B cell (primary cell): ENCODE measurements around the gene C17orf67. TPM values are rescaled to one million over a fixed set of nuclear protein-coding genes. Genes with fewer than 3 reads are reported as not detected.
A peak's percentile ranks its signal among the peaks of the same experiment; 100 is the strongest.

Experiments used
- ATAC-seq: fragments of 200-7000 bp; cut with Tn5 transposase; one replicate; pipeline ENCODE4 v1.10.0; 2021; ENCODE audit warnings: low read depth, mild to moderate bottlenecking, moderate number of reproducible peaks, moderate library complexity
- CTCF ChIA-PET: fragments of 350-600 bp; sonication (Branson Sonifier 250); formaldehyde crosslinking; loops from one replicate; lab custom pipeline; 2021; ENCODE audit warnings: antibody characterized with exemption, inconsistent platforms; lab: Charles Lee
- POLR2A ChIA-PET: fragments of 350-600 bp; sonication (Branson Sonifier 250); formaldehyde crosslinking; loops from one replicate; lab custom pipeline; 2021; ENCODE audit warnings: antibody characterized with exemption; lab: Charles Lee
- DNase-seq: peaks from one replicate; pipeline ENCODE4 v3.0.0; 2013
- H2AFZ ChIP-seq: 2 replicates; pipeline ENCODE4 v1.6.1; 2012; ENCODE audit warnings: mild to moderate bottlenecking, low read depth, low read length; ENCODE audit not compliant: insufficient read depth, poor library complexity, severe bottlenecking
- H3K27ac ChIP-seq, 2 donors: 1 replicate in 1 of 2; 2 replicates in 1 of 2; pipeline ENCODE4 v1.5.1; 2012 to 2013; ENCODE audit warnings: low read length in 2 of 2, mild to moderate bottlenecking in 2 of 2, moderate library complexity in 1 of 2
- H3K27me3 ChIP-seq, 4 experiments: fragments of 200-600 bp in 1 of 4; sonication (generic) in 1 of 4; replicated peaks in 1 of 4; 1 replicate in 2 of 4; 2 replicates in 2 of 4; pipeline versions ENCODE4 v1.6.1 to v1.7.0; 2013 to 2016; ENCODE audit warnings: low read length in 3 of 4, mild to moderate bottlenecking in 2 of 4, mixed read lengths in 1 of 4, moderate library complexity in 1 of 4; ENCODE audit not compliant: insufficient read depth in 4 of 4, control insufficient read depth in 3 of 4; ENCODE audit errors: control extremely low read depth in 1 of 4
- H3K36me3 ChIP-seq, 2 experiments: replicated peaks in 1 of 2; 1 replicate in 1 of 2; 2 replicates in 1 of 2; pipeline versions ENCODE4 v1.6.1 to v1.7.1; 2013; ENCODE audit warnings: low read length in 1 of 2; ENCODE audit not compliant: insufficient read depth in 2 of 2, control insufficient read depth in 1 of 2; ENCODE audit errors: control extremely low read depth in 1 of 2, extremely low read depth in 1 of 2
- H3K4me1 ChIP-seq, 2 donors: fragments of 200-600 bp in 1 of 2; sonication (generic) in 1 of 2; 1 replicate in 1 of 2; 2 replicates in 1 of 2; pipeline versions ENCODE4 v1.5.1 to v1.6.1; 2013 to 2017; ENCODE audit warnings: low read length in 2 of 2; ENCODE audit not compliant: control insufficient read depth in 2 of 2, insufficient read depth in 2 of 2
- H3K4me2 ChIP-seq: replicated peaks from 2 replicates; pipeline ENCODE3; 2012; ENCODE audit warnings: mild to moderate bottlenecking, low read depth, low read length; ENCODE audit not compliant: poor library complexity, severe bottlenecking
- H3K4me3 ChIP-seq, 5 experiments: fragments of 200-600 bp in 1 of 5; sonication (generic) in 1 of 5; 1 replicate in 3 of 5; 2 replicates in 2 of 5; pipeline versions ENCODE4 v1.5.1 to v1.7.0; 2011 to 2016; ENCODE audit warnings: low read length in 4 of 5, mild to moderate bottlenecking in 4 of 5, low read depth in 2 of 5, control low read depth in 1 of 5, moderate library complexity in 1 of 5; ENCODE audit not compliant: insufficient read depth in 1 of 5; ENCODE audit errors: control extremely low read depth in 1 of 5, extremely low read depth in 1 of 5
- H3K79me2 ChIP-seq: fragments of 200-600 bp; sonication (generic); one replicate; pipeline ENCODE4 v1.6.0; 2016; ENCODE audit warnings: low read length; ENCODE audit not compliant: control insufficient read depth, insufficient read depth
- H3K9ac ChIP-seq: fragments of 200-600 bp; sonication (generic); 2 replicates; pipeline ENCODE4 v1.6.1; 2017; ENCODE audit warnings: mild to moderate bottlenecking, low read length, moderate library complexity
- H3K9me3 ChIP-seq, 3 donors: one replicate each; pipeline versions ENCODE4 v1.6.1 to v1.7.1; 2013; ENCODE audit warnings: low read length in 2 of 3; ENCODE audit not compliant: control insufficient read depth in 2 of 3, insufficient read depth in 1 of 3; ENCODE audit errors: control extremely low read depth in 1 of 3
- H4K20me1 ChIP-seq: 2 replicates; pipeline ENCODE4 v1.6.0; 2012; ENCODE audit warnings: mild to moderate bottlenecking, low read length; ENCODE audit not compliant: insufficient read depth, control insufficient read depth, poor library complexity, severe bottlenecking
- H3K27ac Mint-ChIP-seq: one replicate; pipeline ENCODE4 v1.8.0; 2021; ENCODE audit warnings: mixed read lengths
- H3K27me3 Mint-ChIP-seq: one replicate; pipeline ENCODE4 v1.8.0; 2021; ENCODE audit warnings: mixed read lengths
- H3K4me1 Mint-ChIP-seq: one replicate; pipeline ENCODE4 v1.8.0; 2021; ENCODE audit warnings: mixed read lengths
- H3K4me3 Mint-ChIP-seq: one replicate; pipeline ENCODE4 v1.8.0; 2021; ENCODE audit warnings: mixed read lengths
- H3K9me3 Mint-ChIP-seq: one replicate; pipeline ENCODE4 v1.8.0; 2022; ENCODE audit warnings: mixed read lengths; ENCODE audit not compliant: insufficient read depth
- CTCF ChIP-seq: fragments of 200-600 bp; IDR thresholded peaks from one replicate; pipeline ENCODE4 v1.8.0; 2022; ENCODE audit warnings: antibody characterized with exemption, mild to moderate bottlenecking
- EZH2 ChIP-seq: IDR thresholded peaks from 2 replicates; pipeline ENCODE4 v1.6.1; 2012; ENCODE audit warnings: borderline replicate concordance, low read depth, mild to moderate bottlenecking, moderate library complexity, low read length; ENCODE audit not compliant: insufficient read depth, poor library complexity, severe bottlenecking
- WGBS: methylation state at CpG from one replicate; pipeline ENCODE4 v1.1.5; 2013; ENCODE audit warnings: missing lambda C conversion rate; ENCODE audit not compliant: insufficient coverage; 5-methylcytosine and 5-hydroxymethylcytosine counted together
- intact Hi-C: fragments of 100-400 bp; cut with micrococcal nuclease; formaldehyde crosslinking; loops from one replicate; pipeline ENCODE4 v1.10.0; 2022
- polyA minus RNA-seq: library from RNA; depleted of rRNA, polyadenylated mRNA; stranded (reverse); fragments of >200 nt; gene quantifications from 2 replicates; pipeline ENCODE4 v1.2.3, GENCODE V29; 2012
- polyA plus RNA-seq: library from polyadenylated mRNA; depleted of rRNA; stranded (reverse); fragments of >200 nt; gene quantifications from 2 replicates; pipeline ENCODE4 v1.2.3, GENCODE V29; 2012
- total RNA-seq, 2 donors: library from RNA; stranded (reverse); fragments of 120-200 nt in 1 of 2; gene quantifications; 1 replicate in 1 of 2; 2 replicates in 1 of 2; pipeline versions ENCODE4 v1.2.3 to v1.2.4, GENCODE V29; 2013 to 2022

C17orf67 gene
- total RNA-seq: 10.0 and 10.6 TPM in 2 replicates
- total RNA-seq (2013): 3.0 TPM
- polyA plus RNA-seq: 4.4 and 5.0 TPM in 2 replicates
- 2.9 and 3.5 TPM in 2 replicates for polyA minus RNA-seq

- ChIA-PET CTCF (interaction anchor here (0.7 to 6.1 kb wide), 5 partner anchors 13 to 108 kb away, joined by 3 to 37 read pairs (median 7); partner anchors contain the start of gene TRIM25), POLR2A (interaction anchor here (0.9 to 2.4 kb wide), 3 partner anchors 80 to 144 kb away, joined by 3 to 27 read pairs (median 4); partner anchors contain the start of genes SCPEP1 and TRIM25)
- H3K9ac ChIP-seq: peak within 1 kb of the TSS; percentile 85
- no peaks in the 10 kb centered on the region for H3K27me3 Mint-ChIP-seq
- no peak for TF ChIP-seq EZH2
- no peak for TF ChIP-seq CTCF
- H3K79me2 ChIP-seq: peaks cover 28% of the 10 kb centered on the region
- no peaks in the 10 kb centered on the region for H3K27me3 ChIP-seq
- no peaks in the 10 kb centered on the region for H3K9me3 ChIP-seq
- peak within 1 kb of the TSS; percentile 45 to 78 for H3K27ac ChIP-seq
- WGBS: under 1% methylated on average over 64 of the region's 66 CpGs
- peaks cover 0 to 4% of the 10 kb centered on the region in 2 experiments for H3K36me3 ChIP-seq
- H2AFZ ChIP-seq: peak within 1 kb of the TSS; percentile 95
- H3K4me3 Mint-ChIP-seq: peak within 1 kb of the TSS; percentile 95
- H3K4me1 Mint-ChIP-seq: peaks cover 43% of the 10 kb centered on the region
- ATAC-seq: peak; percentile 91
- H3K4me2 ChIP-seq: peak within 1 kb of the TSS; percentile 93
- peaks cover 26% of the 10 kb centered on the region for H4K20me1 ChIP-seq
- DNase-seq: peak; percentile 98
- intact Hi-C loops: loop anchor here (1.0 to 10.0 kb wide), 9 partner anchors 15 to 1251 kb away; partner anchors contain the start of genes COIL, DYNLL2, MSI2 and SCPEP1
- H3K4me3 ChIP-seq: peak within 1 kb of the TSS; percentile 27 to 86 (median 76)
- peak within 1 kb of the TSS; percentile 93 for H3K27ac Mint-ChIP-seq
- H3K4me1 ChIP-seq: peaks cover 21 to 24% of the 10 kb centered on the region in 2 donors
- no peaks in the 10 kb centered on the region for H3K9me3 Mint-ChIP-seq
These were observed at the start of gene C17orf67, which contains the start of gene DGKE for GRCh38 chr17:56833809-56834379. C17orf67 (minus strand) TSS chr17:56833920; CDS start chr17:56815810, 18,110 bp downstream. DGKE (plus strand) TSS chr17:56834151; CDS start chr17:56834796, 645 bp downstream.
